Suprapubic skin (tissue), 4 donors: Measurements from ENCODE around the gene VRTN. TPM values are rescaled to one million over a fixed set of nuclear protein-coding genes. Genes with fewer than 3 reads are reported as not detected.

Experiments used
- DNase-seq, 2 donors: peaks; one replicate each; pipeline ENCODE4 v3.0.0-alpha.2; 2019; ENCODE audit warnings: low spot score in 2 of 2
- H3K27ac ChIP-seq: fragments of 200-600 bp; sonication (generic); one replicate; pipeline ENCODE4 v1.5.1; 2019
- H3K27me3 ChIP-seq: fragments of 200-600 bp; sonication (generic); one replicate; pipeline ENCODE4 v1.5.1; 2019
- H3K36me3 ChIP-seq: fragments of 200-600 bp; sonication (generic); one replicate; pipeline ENCODE4 v1.5.1; 2019
- H3K4me1 ChIP-seq: fragments of 200-600 bp; sonication (generic); one replicate; pipeline ENCODE4 v1.5.1; 2019
- H3K4me3 ChIP-seq: fragments of 200-600 bp; sonication (generic); one replicate; pipeline ENCODE4 v1.5.1; 2019; ENCODE audit warnings: mild to moderate bottlenecking
- H3K9me3 ChIP-seq: fragments of 200-600 bp; sonication (generic); one replicate; pipeline ENCODE4 v1.5.1; 2019
- EP300 ChIP-seq: sonication (generic); formaldehyde crosslinking; IDR thresholded peaks from one replicate; pipeline ENCODE4 v1.6.1; 2017; ENCODE audit warnings: antibody characterized with exemption
- POLR2A ChIP-seq, 2 donors: fragments of 450-650 bp; IDR thresholded peaks; one replicate each; pipeline ENCODE4 v1.6.1; 2017; ENCODE audit warnings: antibody characterized with exemption in 2 of 2, mild to moderate bottlenecking in 2 of 2, moderate library complexity in 2 of 2
- POLR2AphosphoS5 ChIP-seq, 3 donors: sonication (generic); formaldehyde crosslinking; IDR thresholded peaks; one replicate each; pipeline ENCODE4 v1.6.1; 2017; ENCODE audit warnings: antibody characterized with exemption in 3 of 3
- WGBS: methylation state at CpG from one replicate; pipeline ENCODE4 v1.1.5; 2018; 5-methylcytosine and 5-hydroxymethylcytosine counted together
- total RNA-seq, 4 donors: library from RNA; depleted of rRNA; stranded (reverse); fragments of >200 nt; gene quantifications; one replicate each; pipeline ENCODE4 v1.1.0, GENCODE V29; 2016
- TF ChIP-seq, protein P1 (sequence below), 2 donors: fragments of 200-600 bp in 1 of 2; fragments of 450-650 bp in 1 of 2; sonication (generic) in 1 of 2; IDR thresholded peaks; one replicate each; pipeline ENCODE4 v1.5.1; 2016 to 2019; ENCODE audit warnings: antibody characterized with exemption in 2 of 2, mild to moderate bottlenecking in 1 of 2, moderate library complexity in 1 of 2

The VRTN gene, protein sequence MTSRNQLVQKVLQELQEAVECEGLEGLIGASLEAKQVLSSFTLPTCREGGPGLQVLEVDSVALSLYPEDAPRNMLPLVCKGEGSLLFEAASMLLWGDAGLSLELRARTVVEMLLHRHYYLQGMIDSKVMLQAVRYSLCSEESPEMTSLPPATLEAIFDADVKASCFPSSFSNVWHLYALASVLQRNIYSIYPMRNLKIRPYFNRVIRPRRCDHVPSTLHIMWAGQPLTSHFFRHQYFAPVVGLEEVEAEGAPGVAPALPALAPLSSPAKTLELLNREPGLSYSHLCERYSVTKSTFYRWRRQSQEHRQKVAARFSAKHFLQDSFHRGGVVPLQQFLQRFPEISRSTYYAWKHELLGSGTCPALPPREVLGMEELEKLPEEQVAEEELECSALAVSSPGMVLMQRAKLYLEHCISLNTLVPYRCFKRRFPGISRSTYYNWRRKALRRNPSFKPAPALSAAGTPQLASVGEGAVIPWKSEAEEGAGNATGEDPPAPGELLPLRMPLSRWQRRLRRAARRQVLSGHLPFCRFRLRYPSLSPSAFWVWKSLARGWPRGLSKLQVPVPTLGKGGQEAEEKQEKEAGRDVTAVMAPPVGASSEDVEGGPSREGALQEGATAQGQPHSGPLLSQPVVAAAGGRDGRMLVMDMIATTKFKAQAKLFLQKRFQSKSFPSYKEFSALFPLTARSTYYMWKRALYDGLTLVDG
- total RNA-seq, result under 1 TPM in 2 of 4 donors, not detected in 2; 0.17 to 0.21 TPM

DNA sequence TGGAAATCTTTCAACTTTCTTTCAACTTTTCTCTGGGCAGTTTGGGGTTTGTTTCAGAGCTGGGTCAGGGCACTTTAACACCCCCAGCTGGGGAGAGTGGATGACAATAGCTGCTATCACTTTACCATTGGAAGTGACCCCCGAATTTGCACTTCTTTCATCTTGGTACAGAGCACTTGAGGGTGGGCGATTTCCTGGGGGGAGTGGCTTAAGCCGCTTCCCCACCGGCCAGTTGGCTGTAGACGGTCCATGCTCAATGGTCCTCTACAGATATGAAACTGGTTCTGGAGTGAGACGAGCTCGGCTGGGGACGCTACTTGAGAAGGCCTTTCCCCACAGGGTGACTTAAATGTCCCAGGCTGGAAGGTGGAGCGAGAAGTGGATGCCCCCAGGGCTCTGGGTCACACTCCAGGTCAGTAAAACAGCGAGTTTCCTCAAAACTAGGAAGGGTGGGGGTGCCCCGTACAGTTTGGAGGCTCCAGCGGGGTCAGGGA, at the start of gene VRTN:
TSS of gene VRTN (plus strand) at position 231 of the 494 bp plus-strand sequence. CDS start 8,313 bp downstream, outside the sequence.
- H3K4me1 ChIP-seq, result no peaks in the 10 kb centered on the region
- H3K27ac ChIP-seq, result no peak within 1 kb of the TSS
- peaks cover 18% of the 10 kb centered on the region for H3K27me3 ChIP-seq
- WGBS, result 76% methylated on average over 12 of the region's 12 CpGs
- H3K9me3 ChIP-seq, result no peaks in the 10 kb centered on the region
- DNase-seq, result no peak
- no peaks in the 10 kb centered on the region for H3K36me3 ChIP-seq
- H3K4me3 ChIP-seq, result no peak within 1 kb of the TSS
- TF ChIP-seq, protein P1, sequence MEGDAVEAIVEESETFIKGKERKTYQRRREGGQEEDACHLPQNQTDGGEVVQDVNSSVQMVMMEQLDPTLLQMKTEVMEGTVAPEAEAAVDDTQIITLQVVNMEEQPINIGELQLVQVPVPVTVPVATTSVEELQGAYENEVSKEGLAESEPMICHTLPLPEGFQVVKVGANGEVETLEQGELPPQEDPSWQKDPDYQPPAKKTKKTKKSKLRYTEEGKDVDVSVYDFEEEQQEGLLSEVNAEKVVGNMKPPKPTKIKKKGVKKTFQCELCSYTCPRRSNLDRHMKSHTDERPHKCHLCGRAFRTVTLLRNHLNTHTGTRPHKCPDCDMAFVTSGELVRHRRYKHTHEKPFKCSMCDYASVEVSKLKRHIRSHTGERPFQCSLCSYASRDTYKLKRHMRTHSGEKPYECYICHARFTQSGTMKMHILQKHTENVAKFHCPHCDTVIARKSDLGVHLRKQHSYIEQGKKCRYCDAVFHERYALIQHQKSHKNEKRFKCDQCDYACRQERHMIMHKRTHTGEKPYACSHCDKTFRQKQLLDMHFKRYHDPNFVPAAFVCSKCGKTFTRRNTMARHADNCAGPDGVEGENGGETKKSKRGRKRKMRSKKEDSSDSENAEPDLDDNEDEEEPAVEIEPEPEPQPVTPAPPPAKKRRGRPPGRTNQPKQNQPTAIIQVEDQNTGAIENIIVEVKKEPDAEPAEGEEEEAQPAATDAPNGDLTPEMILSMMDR (IDR thresholded peaks at IDR 0.05), result no peak
- TF ChIP-seq POLR2AphosphoS5 (IDR thresholded peaks at IDR 0.05) (no peak), POLR2A (IDR thresholded peaks at IDR 0.05) (no peak), EP300 (no peak)

DNA sequence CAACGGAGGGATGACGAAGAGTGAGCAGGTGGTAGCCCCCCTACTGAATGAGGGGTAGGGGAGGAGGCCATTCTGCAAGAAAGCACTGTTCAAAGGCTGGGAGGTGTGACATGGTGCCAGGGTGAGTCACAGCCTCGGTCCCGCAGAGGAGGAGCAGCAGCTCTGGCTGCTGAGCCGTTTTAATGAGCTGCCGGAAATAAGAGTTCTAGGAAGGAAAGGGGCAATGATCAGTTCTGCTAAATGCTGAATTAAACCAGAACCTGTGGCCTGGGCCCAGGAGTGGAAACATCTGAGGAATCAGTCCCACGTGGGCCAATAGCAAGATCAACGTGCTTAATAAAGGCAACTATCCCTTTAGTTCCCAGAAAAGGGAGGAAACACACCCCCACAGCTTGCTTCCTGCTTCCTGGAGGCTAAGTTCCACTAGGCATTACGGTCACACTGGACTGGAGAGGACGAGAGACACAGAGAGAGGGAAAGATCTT, 49.2 kb upstream of the VRTN start:
- Histone ChIP-seq H3K36me3 (peaks cover 47% of the 10 kb centered on the region), H3K9me3 (no peaks in the 10 kb centered on the region), H3K4me1 (peaks cover 33% of the 10 kb centered on the region), H3K4me3 (no peak overlapping the region), H3K27ac (peak overlapping the region; percentile 22), H3K27me3 (no peaks in the 10 kb centered on the region)
- DNase-seq, result no peak
- TF ChIP-seq EP300, result no peak
- TF ChIP-seq, protein P1 (IDR thresholded peaks at IDR 0.05), result no peak
- TF ChIP-seq POLR2A (IDR thresholded peaks at IDR 0.05), result no peak
- no peak for TF ChIP-seq POLR2AphosphoS5 (IDR thresholded peaks at IDR 0.05)
- WGBS, result 38% methylated on average over 10 of the region's 10 CpGs

DNA sequence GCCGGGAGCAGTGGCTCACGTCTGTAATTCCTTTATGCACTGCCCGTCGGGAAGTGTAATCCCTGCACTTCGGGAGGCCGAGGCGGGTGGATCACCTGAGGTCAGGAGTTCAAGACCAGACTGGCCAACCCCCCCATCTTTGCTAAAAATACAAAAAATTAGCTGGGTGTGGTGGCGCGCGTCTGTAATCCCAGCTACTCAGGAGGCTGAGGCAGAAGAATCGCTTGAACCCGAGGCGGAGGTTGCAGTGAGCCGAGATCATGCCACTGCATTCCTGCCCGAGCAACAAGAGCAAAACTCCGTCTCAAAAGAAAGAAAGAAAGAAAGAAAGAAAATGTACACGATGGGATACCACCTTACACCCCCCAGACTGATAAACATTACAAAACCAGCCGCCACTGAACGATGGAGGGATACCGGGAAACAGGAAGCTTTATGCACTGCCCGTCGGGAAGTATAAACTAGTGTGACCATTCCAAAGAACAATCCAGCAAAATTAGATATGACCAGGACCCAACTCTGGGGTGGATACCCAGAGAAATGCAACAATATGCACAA, 46.6 kb upstream of the VRTN start:
- Histone ChIP-seq H3K27me3 (no peaks in the 10 kb centered on the region), H3K4me3 (peak overlapping the region; percentile 59), H3K9me3 (no peaks in the 10 kb centered on the region), H3K4me1 (peaks cover 33% of the 10 kb centered on the region), H3K36me3 (peaks cover 23% of the 10 kb centered on the region), H3K27ac (peak overlapping the region; percentile 83)
- DNase-seq, result no peak
- WGBS, result 24% methylated on average over 22 of the region's 22 CpGs
- TF ChIP-seq POLR2AphosphoS5 (IDR thresholded peaks at IDR 0.05) (no peak), EP300 (no peak), POLR2A (IDR thresholded peaks at IDR 0.05) (no peak)
- TF ChIP-seq, protein P1 (IDR thresholded peaks at IDR 0.05), result no peak

DNA sequence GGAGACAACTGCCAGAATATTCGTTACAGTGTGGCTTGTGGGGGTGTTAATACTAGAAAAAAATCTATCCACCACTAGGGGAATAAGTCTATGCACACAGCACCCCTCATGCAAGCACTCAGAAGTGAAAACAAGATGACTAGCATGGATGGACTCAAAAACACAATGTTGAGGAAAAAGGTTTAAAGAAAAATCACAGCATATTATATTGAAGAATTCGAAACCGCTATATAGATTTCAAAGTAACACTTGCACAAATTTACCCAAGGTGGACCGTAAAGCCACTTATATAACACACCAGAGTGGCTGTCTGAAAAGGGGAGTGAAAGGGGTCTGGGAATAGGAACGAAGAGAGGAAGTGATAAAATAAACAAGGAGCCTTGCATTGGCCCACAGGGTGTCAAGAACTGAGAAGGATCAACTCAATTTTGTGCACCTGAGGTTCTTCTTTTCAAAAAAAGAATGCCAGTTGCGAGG, 46.1 kb upstream of the VRTN start:
- 0% methylated on average over 6 of the region's 6 CpGs for WGBS
- Histone ChIP-seq H3K36me3 (peaks cover 18% of the 10 kb centered on the region), H3K9me3 (no peaks in the 10 kb centered on the region), H3K4me3 (peak overlapping the region; percentile 59), H3K4me1 (peaks cover 33% of the 10 kb centered on the region), H3K27me3 (no peaks in the 10 kb centered on the region), H3K27ac (peak overlapping the region; percentile 83)
- no peak for DNase-seq
- no peak for TF ChIP-seq POLR2AphosphoS5 (IDR thresholded peaks at IDR 0.05)
- TF ChIP-seq, protein P1 (IDR thresholded peaks at IDR 0.05), result peak; percentile 20 to 39
